ENCODE results near the gene GALNT17.

The GALNT17 gene

GRCh38 chr7:71750290-71750689 is 618.3 kb downstream of the GALNT17 start:
- Histone ChIP-seq H3K4me2 (ENCODE audit: low read depth, low read length, poor library complexity, severe bottlenecking) (no peak overlapping the region), H2AFZ (ENCODE audit: low read length) (no peak overlapping the region), H3K79me2 (ENCODE audit: insufficient read depth, low read length) (no peaks in the 10 kb centered on the region), H3K9me2 (replicated peaks; ENCODE audit: low read depth, low read length) (no peaks in the 10 kb centered on the region), H3F3A (ENCODE audit: low read depth) (no peaks in the 10 kb centered on the region), H3K4me1 (ENCODE audit: insufficient read depth, low read length, poor library complexity, severe bottlenecking) (no peaks in the 10 kb centered on the region), H4K20me1 (ENCODE audit: insufficient read depth, low read length, poor library complexity, severe bottlenecking) (no peaks in the 10 kb centered on the region), H3K36me3 (ENCODE audit: insufficient read depth, low read length) (no peaks in the 10 kb centered on the region), H3K4me3 (ENCODE audit: low read length, poor library complexity, severe bottlenecking) (no peak overlapping the region), H3K27me3 (ENCODE audit: insufficient read depth, low read length, poor library complexity, severe bottlenecking) (no peaks in the 10 kb centered on the region), H3K9ac (ENCODE audit: low read depth, low read length, poor library complexity, severe bottlenecking) (no peak overlapping the region), H3K9me3 (ENCODE audit: insufficient read depth, low read depth, low read length) (peaks cover 9% of the 10 kb centered on the region; the same call in 1 of the 2 replicates)
- no peak for TF ChIP-seq EZH2phosphoT487 (IDR thresholded peaks at IDR 0.05; ENCODE audit: borderline replicate concordance)
- no peak for TF ChIP-seq CTCF (conservative IDR thresholded peaks at IDR 0.05; ENCODE audit: low read length)

GRCh38 chr7:71752171-71752935 is 620.4 kb downstream of the GALNT17 start:
- no peaks in the 10 kb centered on the region for H4K20me1 ChIP-seq (ENCODE audit: insufficient read depth, low read length, poor library complexity, severe bottlenecking)
- H3K9ac ChIP-seq (ENCODE audit: low read depth, low read length, poor library complexity, severe bottlenecking), result no peak overlapping the region
- no peak for TF ChIP-seq CTCF (conservative IDR thresholded peaks at IDR 0.05; ENCODE audit: low read length)
- no peak for TF ChIP-seq EZH2phosphoT487 (IDR thresholded peaks at IDR 0.05; ENCODE audit: borderline replicate concordance)
- H3K79me2 ChIP-seq (ENCODE audit: insufficient read depth, low read length), result no peaks in the 10 kb centered on the region
- H3K27me3 ChIP-seq (ENCODE audit: insufficient read depth, low read length, poor library complexity, severe bottlenecking), result no peaks in the 10 kb centered on the region
- no peaks in the 10 kb centered on the region for H3K4me1 ChIP-seq (ENCODE audit: insufficient read depth, low read length, poor library complexity, severe bottlenecking)
- H3K9me2 ChIP-seq (replicated peaks; ENCODE audit: low read depth, low read length), result no peaks in the 10 kb centered on the region
- no peak overlapping the region for H2AFZ ChIP-seq (ENCODE audit: low read length)
- H3K9me3 ChIP-seq (ENCODE audit: insufficient read depth, low read depth, low read length), result peaks cover 10% of the 10 kb centered on the region; the same call in 1 of the 2 replicates
- no peaks in the 10 kb centered on the region for H3F3A ChIP-seq (ENCODE audit: low read depth)
- H3K4me3 ChIP-seq (ENCODE audit: low read length, poor library complexity, severe bottlenecking), result no peak overlapping the region
- no peaks in the 10 kb centered on the region for H3K36me3 ChIP-seq (ENCODE audit: insufficient read depth, low read length)
- H3K4me2 ChIP-seq (ENCODE audit: low read depth, low read length, poor library complexity, severe bottlenecking), result no peak overlapping the region

- no peak for TF ChIP-seq CTCF (conservative IDR thresholded peaks at IDR 0.05; ENCODE audit: low read length)
- TF ChIP-seq EZH2phosphoT487 (IDR thresholded peaks at IDR 0.05; ENCODE audit: borderline replicate concordance), result no peak
- Histone ChIP-seq H3K4me1 (ENCODE audit: insufficient read depth, low read length, poor library complexity, severe bottlenecking) (no peaks in the 10 kb centered on the region), H3K4me2 (ENCODE audit: low read depth, low read length, poor library complexity, severe bottlenecking) (no peak overlapping the region)
Measured at GRCh38 chr7:71753236-71753635, 621.3 kb downstream of the GALNT17 start.

More at GRCh38 chr7:71753236-71753635, 621.3 kb downstream of the GALNT17 start:
- Histone ChIP-seq H3K27me3 (ENCODE audit: insufficient read depth, low read length, poor library complexity, severe bottlenecking) (no peaks in the 10 kb centered on the region), H4K20me1 (ENCODE audit: insufficient read depth, low read length, poor library complexity, severe bottlenecking) (no peaks in the 10 kb centered on the region), H3K4me3 (ENCODE audit: low read length, poor library complexity, severe bottlenecking) (no peak overlapping the region), H3K79me2 (ENCODE audit: insufficient read depth, low read length) (no peaks in the 10 kb centered on the region), H2AFZ (ENCODE audit: low read length) (no peak overlapping the region), H3K9ac (ENCODE audit: low read depth, low read length, poor library complexity, severe bottlenecking) (no peak overlapping the region), H3K36me3 (ENCODE audit: insufficient read depth, low read length) (no peaks in the 10 kb centered on the region), H3K9me3 (ENCODE audit: insufficient read depth, low read depth, low read length) (peaks cover 10% of the 10 kb centered on the region; the same call in 1 of the 2 replicates), H3F3A (ENCODE audit: low read depth) (no peaks in the 10 kb centered on the region), H3K9me2 (replicated peaks; ENCODE audit: low read depth, low read length) (no peaks in the 10 kb centered on the region)

Data from Loucy (cell line).